SK-N-SH (cell line): ENCODE data around the gene CTTNBP2NL. TPM values are rescaled to one million over a fixed set of nuclear protein-coding genes. Genes with fewer than 3 reads are reported as not detected.

Source experiments
- CTCF ChIA-PET: fragments of 300-600, 350-600 bp; formaldehyde crosslinking; extraction: SDS; loops from one replicate; lab custom pipeline; 2021; lab: Yijun Ruan, JAX
- POLR2A ChIA-PET: fragments of 350-600 bp; sonication (Branson Sonifier 250); formaldehyde crosslinking; extraction: SDS; loops from one replicate; lab custom pipeline; 2020; ENCODE audit warnings: antibody characterized with exemption, inconsistent platforms; lab: Yijun Ruan, JAX
- DNase-seq: peaks from one replicate; pipeline ENCODE4 v3.0.0; 2012
- H2AFZ ChIP-seq: fragments of 200-600 bp; sonication (generic); 2 replicates; pipeline ENCODE4 v1.8.1; 2016; ENCODE audit warnings: antibody characterized with exemption, mild to moderate bottlenecking, low read depth
- H3F3A ChIP-seq: fragments of 200-600 bp; sonication (generic); replicated peaks from 2 replicates; pipeline ENCODE3; 2016; ENCODE audit warnings: antibody characterized with exemption, mild to moderate bottlenecking; ENCODE audit not compliant: insufficient read depth
- H3K27ac ChIP-seq, 2 experiments: fragments of 200-500 bp in 1 of 2; fragments of 200-600 bp in 1 of 2; sonication (Bioruptor generic) in 1 of 2; sonication (generic), shearing (Covaris generic) in 1 of 2; 2 replicates each; pipeline versions ENCODE4 v1.5.1 to v1.6.1; 2014 to 2016; ENCODE audit warnings: low read depth in 2 of 2, inconsistent platforms in 1 of 2, low read length in 1 of 2, mild to moderate bottlenecking in 1 of 2, mixed read lengths in 1 of 2
- H3K27me3 ChIP-seq: fragments of 200-600 bp; sonication (generic), shearing (Covaris generic); 2 replicates; pipeline ENCODE4 v1.6.1; 2016; ENCODE audit warnings: mixed run types; ENCODE audit not compliant: insufficient read depth
- H3K36me3 ChIP-seq, 2 experiments: fragments of 200-500 bp in 1 of 2; fragments of 200-600 bp in 1 of 2; sonication (Bioruptor generic) in 1 of 2; sonication (generic) in 1 of 2; replicated peaks in 1 of 2; 2 replicates each; pipeline versions ENCODE3 to v1.5.1; 2014 to 2016; ENCODE audit warnings: low read length in 1 of 2, mild to moderate bottlenecking in 1 of 2; ENCODE audit not compliant: insufficient read depth in 2 of 2, control insufficient read depth in 1 of 2
- H3K4me1 ChIP-seq, 2 experiments: fragments of 200-500 bp in 1 of 2; fragments of 200-600 bp in 1 of 2; sonication (Bioruptor generic) in 1 of 2; sonication (generic), shearing (Covaris generic) in 1 of 2; 2 replicates each; pipeline versions ENCODE4 v1.5.1 to v1.6.1; 2014 to 2016; ENCODE audit warnings: low read depth in 1 of 2, low read length in 1 of 2, mixed run types in 1 of 2; ENCODE audit not compliant: insufficient read depth in 2 of 2, control insufficient read depth in 1 of 2
- H3K4me2 ChIP-seq: fragments of 200-600 bp; sonication (generic), shearing (Covaris generic); 2 replicates; pipeline ENCODE4 v1.6.1; 2017; ENCODE audit warnings: mixed run types
- H3K4me3 ChIP-seq, 2 experiments: fragments of 200-500 bp in 1 of 2; fragments of 200-600 bp in 1 of 2; sonication (Bioruptor generic) in 1 of 2; sonication (generic), shearing (Covaris generic) in 1 of 2; 2 replicates each; pipeline versions ENCODE4 v1.5.1 to v1.8.1; 2014 to 2016; ENCODE audit warnings: low read depth in 2 of 2, inconsistent platforms in 1 of 2, low read length in 1 of 2, mild to moderate bottlenecking in 1 of 2, mixed read lengths in 1 of 2, moderate library complexity in 1 of 2
- H3K79me2 ChIP-seq: fragments of 200-600 bp; sonication (generic); 2 replicates; pipeline ENCODE4 v1.8.1; 2017; ENCODE audit warnings: mild to moderate bottlenecking; ENCODE audit not compliant: insufficient read depth
- H3K9ac ChIP-seq: fragments of 200-600 bp; sonication (generic); 2 replicates; pipeline ENCODE4 v1.6.1; 2017; ENCODE audit warnings: mixed run types
- H3K9me2 ChIP-seq: fragments of 200-600 bp; sonication (generic); 2 replicates; pipeline ENCODE4 v1.6.1; 2017; ENCODE audit warnings: mixed run types
- H3K9me3 ChIP-seq: fragments of 200-600 bp; sonication (generic); 2 replicates; pipeline ENCODE4 v1.6.1; 2017; ENCODE audit warnings: mixed run types, mild to moderate bottlenecking, moderate library complexity
- H4K20me1 ChIP-seq: fragments of 200-600 bp; sonication (generic); 2 replicates; pipeline ENCODE4 v1.6.1; 2017; ENCODE audit warnings: mild to moderate bottlenecking, mixed run types; ENCODE audit not compliant: insufficient read depth
- CTCF ChIP-seq: fragments of 200-600 bp; sonication (generic); IDR thresholded peaks from 2 replicates; pipeline ENCODE4 v1.6.1; 2017; ENCODE audit warnings: antibody characterized with exemption, mild to moderate bottlenecking, moderate library complexity
- EP300 ChIP-seq, 2 experiments: IDR thresholded peaks; 2 replicates each; pipeline versions ENCODE4 v1.4.0 to v1.6.1; 2012; ENCODE audit warnings: borderline replicate concordance in 1 of 2, low read depth in 1 of 2, low read length in 1 of 2
- EZH2phosphoT487 ChIP-seq: fragments of 200-600 bp; sonication (generic); IDR thresholded peaks from 2 replicates; pipeline ENCODE4 v1.6.1; 2017; ENCODE audit warnings: low read depth, mixed run types, mild to moderate bottlenecking, antibody characterized with exemption, moderate library complexity, borderline replicate concordance
- FOSL2 ChIP-seq: IDR thresholded peaks from 2 replicates; pipeline ENCODE4 v1.4.0; 2012; ENCODE audit warnings: low read depth, mild to moderate bottlenecking, moderate library complexity, borderline replicate concordance
- FOXJ3 ChIP-seq: sonication (generic); formaldehyde crosslinking; IDR thresholded peaks from 2 replicates; pipeline ENCODE4 v1.5.1; 2020; ENCODE audit warnings: mild to moderate bottlenecking, missing genetic modification reagents
- GATA2 ChIP-seq: sonication (generic); formaldehyde crosslinking; IDR thresholded peaks from 2 replicates; pipeline ENCODE4 v1.5.0; 2020; ENCODE audit warnings: mild to moderate bottlenecking, missing genetic modification reagents
- JUND ChIP-seq: IDR thresholded peaks from 2 replicates; pipeline ENCODE4 v1.4.0; 2012
- MAX ChIP-seq: IDR thresholded peaks from 2 replicates; pipeline ENCODE4 v1.4.0; 2012; ENCODE audit warnings: low read depth
- RCOR1 ChIP-seq: fragments of 150-350 bp; IDR thresholded peaks from 2 replicates; pipeline ENCODE4 v1.6.1; 2017; ENCODE audit warnings: antibody characterized with exemption, low read length
- RFX5 ChIP-seq: IDR thresholded peaks from 2 replicates; pipeline ENCODE4 v1.6.1; 2012; ENCODE audit warnings: mild to moderate bottlenecking, improper control_type of control experiment, low read length
- RXRA ChIP-seq: IDR thresholded peaks from 2 replicates; pipeline ENCODE4 v1.4.0; 2012; ENCODE audit warnings: low read depth, mild to moderate bottlenecking, borderline replicate concordance
- SMC3 ChIP-seq: IDR thresholded peaks from 2 replicates; pipeline ENCODE4 v1.6.1; 2012; ENCODE audit warnings: low read depth, low read length, improper control_type of control experiment
- TAF1 ChIP-seq: IDR thresholded peaks from 2 replicates; pipeline ENCODE4 v1.6.1; 2012; ENCODE audit warnings: low read depth, mild to moderate bottlenecking, low read length, moderate library complexity, borderline replicate concordance
- TCF12 ChIP-seq: IDR thresholded peaks from 2 replicates; pipeline ENCODE4 v1.4.0; 2012
- TEAD4 ChIP-seq: IDR thresholded peaks from 2 replicates; pipeline ENCODE4 v1.4.0; 2012; ENCODE audit warnings: mild to moderate bottlenecking, borderline replicate concordance; ENCODE audit not compliant: insufficient read depth
- USF1 ChIP-seq: IDR thresholded peaks from 2 replicates; pipeline ENCODE4 v1.4.0; 2012; ENCODE audit warnings: low read depth, borderline replicate concordance
- USF2 ChIP-seq: fragments of 150-350 bp; IDR thresholded peaks from 2 replicates; pipeline ENCODE4 v1.6.1; 2017; ENCODE audit warnings: antibody characterized with exemption, low read length, low read depth, borderline replicate concordance
- whole genome bisulfite sequencing: methylation state at CpG from one replicate; pipeline ENCODE4 v1.1.6; 2017; ENCODE audit warnings: low lambda C conversion rate; 5-methylcytosine and 5-hydroxymethylcytosine counted together
- polyA plus RNA-seq, 3 experiments: library from polyadenylated mRNA; depleted of rRNA; stranded (reverse); fragments of >200 nt; gene quantifications; 2 replicates each; pipeline ENCODE4 v1.2.3, GENCODE V29; 2012

The CTTNBP2NL gene
- polyA plus RNA-seq, 1 of the 3 experiments (the other 2 are of a cell fraction), result 4.9 TPM

GRCh38 chr1:112508278-112509004 is 112.4 kb downstream of the CTTNBP2NL start, which contains the start of gene WNT2B:
WNT2B (plus strand) TSS chr1:112508965; CDS start chr1:112509263, 298 bp downstream.
- Histone ChIP-seq H3K4me2 (peak within 1 kb of the TSS; percentile 93), H3K27ac (no peak within 1 kb of the TSS), H3K4me3 (peak within 1 kb of the TSS; percentile 66 to 73), H3F3A (no peaks in the 10 kb centered on the region), H3K4me1 (peaks cover 0 to 10% of the 10 kb centered on the region in 2 experiments; a peak in 1 of 4 replicates), H2AFZ (peak within 1 kb of the TSS; percentile 93), H3K27me3 (no peaks in the 10 kb centered on the region), H4K20me1 (no peaks in the 10 kb centered on the region)
- ChIA-PET POLR2A (no interaction called here), CTCF (interaction anchor here (0.6 to 2.0 kb wide), 3 partner anchors 45 to 199 kb away, joined by 3 to 5 read pairs (median 4); no protein-coding TSS in a partner anchor)
- 0% methylated on average over 10 of the region's 69 CpGs for WGBS
- no peak for TF ChIP-seq RXRA
- no peak for TF ChIP-seq TEAD4
- TF ChIP-seq FOSL2, result no peak
- no peak for TF ChIP-seq USF2
- TF ChIP-seq JUND, result no peak
- no peak for TF ChIP-seq EP300 (IDR thresholded peaks at IDR 0.05; ENCODE audit: borderline replicate concordance in 1 of 2, low read depth in 1 of 2, low read length in 1 of 2)
- no peak for TF ChIP-seq MAX
- TF ChIP-seq USF1, result no peak
- TF ChIP-seq SMC3, result no peak
- no peak for TF ChIP-seq RFX5
- TF ChIP-seq CTCF, result no peak
- TF ChIP-seq RCOR1, result no peak
- TF ChIP-seq TCF12, result no peak
- no peak for TF ChIP-seq GATA2 (CRISPR knock-in tag)
- no peak for TF ChIP-seq EZH2phosphoT487
- no peak for TF ChIP-seq TAF1
- no peak for TF ChIP-seq FOXJ3 (CRISPR knock-in tag)
- TF ChIP-seq, all 33 proteins: peak for 0
- no peaks in the 10 kb centered on the region for H3K36me3 ChIP-seq
- H3K9me2 ChIP-seq, result no peaks in the 10 kb centered on the region
- peak; percentile 85 for DNase-seq
- no peaks in the 10 kb centered on the region for H3K9me3 ChIP-seq
- peak within 1 kb of the TSS; percentile 42; the same call in 1 of the 2 replicates for H3K9ac ChIP-seq
- no peaks in the 10 kb centered on the region for H3K79me2 ChIP-seq
